Nephron progenitor cell (in vitro differentiated cells): ENCODE results near the gene GRN.
"Not testable (repeated sequence)": the region's sequence is repeated elsewhere in the genome, so short reads cannot be mapped to it uniquely, and the experiment has no call there.

ENCODE experiments used
- DNase-seq: peaks from one replicate; pipeline ENCODE4 v3.0.0; 2021
- H3K27ac Mint-ChIP-seq: 2 replicates; pipeline ENCODE4 v1.8.0; 2021; ENCODE audit warnings: mild to moderate bottlenecking, moderate library complexity, mixed read lengths
- H3K27me3 Mint-ChIP-seq: 2 replicates; pipeline ENCODE4 v1.8.0; 2021; ENCODE audit warnings: mild to moderate bottlenecking, low read depth, mixed read lengths; ENCODE audit not compliant: poor library complexity
- H3K36me3 Mint-ChIP-seq: 2 replicates; pipeline ENCODE4 v1.8.0; 2021; ENCODE audit warnings: low read depth, mixed read lengths
- H3K4me1 Mint-ChIP-seq: 2 replicates; pipeline ENCODE4 v1.8.0; 2021; ENCODE audit warnings: mixed read lengths
- H3K4me3 Mint-ChIP-seq: 2 replicates; pipeline ENCODE4 v1.8.0; 2021; ENCODE audit warnings: mild to moderate bottlenecking, moderate library complexity, mixed read lengths
- H3K9me3 Mint-ChIP-seq: 2 replicates; pipeline ENCODE4 v1.8.0; 2021; ENCODE audit warnings: mild to moderate bottlenecking, moderate library complexity, mixed read lengths
- TF ChIP-seq, protein P1 (sequence below): fragments of 200-600 bp; sonication (generic); IDR thresholded peaks from 2 replicates; pipeline ENCODE4 v1.5.0; 2021; ENCODE audit warnings: antibody characterized with exemption

Gene GRN

GRCh38 chr17:44323359-44324091 lies 21.6 kb upstream of the GRN start:
- peaks cover 6% of the 10 kb centered on the region for H3K36me3 Mint-ChIP-seq
- TF ChIP-seq, protein P1, sequence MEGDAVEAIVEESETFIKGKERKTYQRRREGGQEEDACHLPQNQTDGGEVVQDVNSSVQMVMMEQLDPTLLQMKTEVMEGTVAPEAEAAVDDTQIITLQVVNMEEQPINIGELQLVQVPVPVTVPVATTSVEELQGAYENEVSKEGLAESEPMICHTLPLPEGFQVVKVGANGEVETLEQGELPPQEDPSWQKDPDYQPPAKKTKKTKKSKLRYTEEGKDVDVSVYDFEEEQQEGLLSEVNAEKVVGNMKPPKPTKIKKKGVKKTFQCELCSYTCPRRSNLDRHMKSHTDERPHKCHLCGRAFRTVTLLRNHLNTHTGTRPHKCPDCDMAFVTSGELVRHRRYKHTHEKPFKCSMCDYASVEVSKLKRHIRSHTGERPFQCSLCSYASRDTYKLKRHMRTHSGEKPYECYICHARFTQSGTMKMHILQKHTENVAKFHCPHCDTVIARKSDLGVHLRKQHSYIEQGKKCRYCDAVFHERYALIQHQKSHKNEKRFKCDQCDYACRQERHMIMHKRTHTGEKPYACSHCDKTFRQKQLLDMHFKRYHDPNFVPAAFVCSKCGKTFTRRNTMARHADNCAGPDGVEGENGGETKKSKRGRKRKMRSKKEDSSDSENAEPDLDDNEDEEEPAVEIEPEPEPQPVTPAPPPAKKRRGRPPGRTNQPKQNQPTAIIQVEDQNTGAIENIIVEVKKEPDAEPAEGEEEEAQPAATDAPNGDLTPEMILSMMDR = no peak
- H3K27me3 Mint-ChIP-seq = peaks cover 30% of the 10 kb centered on the region
- peaks cover 12% of the 10 kb centered on the region for H3K4me1 Mint-ChIP-seq
- H3K4me3 Mint-ChIP-seq = peak overlapping the region; percentile 83
- no peak overlapping the region for H3K27ac Mint-ChIP-seq
- DNase-seq = no peak
- H3K9me3 Mint-ChIP-seq = no peaks in the 10 kb centered on the region

DNA sequence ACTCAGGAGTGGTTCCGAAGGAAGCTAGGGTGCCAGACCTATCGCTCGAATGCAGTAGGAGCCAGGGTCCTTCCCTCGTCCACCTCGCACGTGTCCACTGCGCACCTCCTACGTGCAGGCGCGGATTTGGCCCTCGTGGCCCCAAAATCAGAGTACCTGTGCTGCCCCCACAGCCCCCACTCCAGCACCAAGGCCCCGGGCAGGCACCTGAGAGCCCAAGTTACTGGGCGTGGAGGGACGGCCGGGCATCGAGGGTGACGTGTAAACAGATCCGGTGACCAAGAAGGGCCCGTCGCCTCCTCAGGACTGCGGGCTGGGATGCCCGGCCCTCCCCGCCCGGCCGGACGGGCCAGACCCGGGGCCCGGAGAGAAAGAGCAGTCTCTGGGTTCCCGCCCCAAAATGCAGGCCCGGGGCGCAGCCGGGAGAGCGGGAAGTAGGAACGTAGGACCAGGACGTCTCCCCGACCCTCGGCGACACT lies 21.0 kb upstream of the GRN start:
- Mint-ChIP-seq H3K4me3 (peak overlapping the region; percentile 83), H3K9me3 (no peaks in the 10 kb centered on the region), H3K36me3 (peaks cover 6% of the 10 kb centered on the region), H3K27me3 (peaks cover 27% of the 10 kb centered on the region), H3K4me1 (peaks cover 13% of the 10 kb centered on the region), H3K27ac (no peak overlapping the region)
- no peak for DNase-seq
- TF ChIP-seq, protein P1 = no peak

DNA sequence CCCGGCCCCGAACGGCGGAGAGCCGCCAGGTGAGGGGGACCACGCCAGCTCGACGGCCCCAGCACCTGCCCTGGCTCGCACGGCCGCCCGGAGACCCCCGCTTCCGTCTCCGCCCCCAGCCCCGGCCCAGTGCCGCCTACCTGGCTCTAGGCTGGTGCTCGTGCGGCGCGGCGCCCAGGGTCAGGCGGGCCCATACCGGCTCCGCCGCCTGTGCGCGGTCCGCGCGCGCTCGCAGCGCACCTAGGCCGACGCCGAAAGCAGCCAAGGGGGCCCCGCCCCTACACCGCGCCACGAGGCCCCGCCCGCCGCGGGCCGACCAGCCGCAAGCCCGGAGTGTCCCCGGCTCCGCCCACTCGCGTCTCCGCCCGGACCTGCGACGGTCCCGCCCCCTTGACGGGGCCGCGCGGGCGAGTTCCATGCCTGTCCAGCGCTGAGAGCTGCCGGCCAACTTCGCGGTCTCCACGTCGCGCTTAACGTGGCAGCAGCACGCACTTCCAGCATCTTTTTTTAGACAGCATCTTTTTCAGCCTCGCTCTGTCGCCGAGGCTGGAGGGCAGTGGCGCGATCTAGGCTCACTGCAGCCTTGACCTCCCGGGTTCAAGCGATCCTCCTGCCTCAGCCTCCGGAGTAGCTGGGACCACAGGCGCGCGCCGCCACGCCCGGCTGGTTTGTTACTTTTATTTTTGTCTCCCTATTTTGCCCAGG lies 20.4 kb upstream of the GRN start, which contains the start of gene SLC25A39:
SLC25A39 (minus strand) TSS at position 253 of the 705 bp plus-strand sequence. CDS start 1,261 bp downstream, outside the sequence.
- TF ChIP-seq, protein P1 = no peak
- H3K36me3 Mint-ChIP-seq = peaks cover under 1% of the 10 kb centered on the region

GRCh38 chr17:44326861-44327444 lies 18.1 kb upstream of the GRN start:
- no peak overlapping the region for H3K27ac Mint-ChIP-seq

More for the DNA sequence above, 20.4 kb upstream of the GRN start, which contains the start of gene SLC25A39:
- peak; percentile 97 for DNase-seq
- Mint-ChIP-seq H3K4me3 (peak within 1 kb of the TSS; percentile 83), H3K27ac (no peak within 1 kb of the TSS), H3K4me1 (peaks cover 13% of the 10 kb centered on the region), H3K27me3 (peaks cover 26% of the 10 kb centered on the region), H3K9me3 (no peaks in the 10 kb centered on the region)

GRCh38 chr17:44327715-44328449 lies 17.2 kb upstream of the GRN start:
- no peak for DNase-seq
- Mint-ChIP-seq H3K9me3 (no peaks in the 10 kb centered on the region), H3K4me1 (peaks cover 13% of the 10 kb centered on the region), H3K27ac (no peak overlapping the region), H3K36me3 (no peaks in the 10 kb centered on the region), H3K27me3 (peaks cover 26% of the 10 kb centered on the region), H3K4me3 (no peak overlapping the region)
- TF ChIP-seq, protein P1 = no peak

More at GRCh38 chr17:44326861-44327444, 18.1 kb upstream of the GRN start:
- H3K36me3 Mint-ChIP-seq = no peaks in the 10 kb centered on the region
- TF ChIP-seq, protein P1 = no peak
- H3K9me3 Mint-ChIP-seq = no peaks in the 10 kb centered on the region
- H3K27me3 Mint-ChIP-seq = peaks cover 26% of the 10 kb centered on the region
- DNase-seq = peak; percentile 89
- H3K4me1 Mint-ChIP-seq = peaks cover 13% of the 10 kb centered on the region
- H3K4me3 Mint-ChIP-seq = no peak overlapping the region

GRCh38 chr17:44329516-44329915 lies 15.6 kb upstream of the GRN start:
- H3K4me3 Mint-ChIP-seq, H3K27ac Mint-ChIP-seq: not testable (repeated sequence)
- peaks cover 25% of the 10 kb centered on the region for H3K27me3 Mint-ChIP-seq

DNA sequence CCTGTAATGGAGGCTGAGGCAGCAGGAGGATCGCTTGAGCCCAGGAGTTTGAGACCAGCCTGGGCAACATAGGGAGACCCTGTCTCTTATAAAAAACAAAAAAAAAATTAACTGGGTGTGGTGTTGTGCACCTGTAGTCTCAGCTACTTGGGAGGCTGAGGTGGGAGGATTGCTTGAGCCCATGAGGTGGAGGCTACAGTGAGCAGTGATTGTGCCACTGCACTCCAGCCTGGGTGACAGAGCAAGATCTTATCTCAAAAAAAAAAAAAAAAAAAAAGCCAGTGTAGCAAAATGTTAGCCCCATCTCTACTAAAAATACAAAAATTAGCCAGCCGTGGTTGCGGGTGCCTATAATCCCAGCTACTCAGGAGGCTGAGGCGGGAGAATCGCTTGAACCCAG lies 14.8 kb upstream of the GRN start:
- not testable (repeated sequence) for H3K4me3 Mint-ChIP-seq, DNase-seq, H3K36me3 Mint-ChIP-seq, H3K9me3 Mint-ChIP-seq, H3K4me1 Mint-ChIP-seq, H3K27ac Mint-ChIP-seq
- H3K27me3 Mint-ChIP-seq = peaks cover 25% of the 10 kb centered on the region

More at GRCh38 chr17:44329516-44329915, 15.6 kb upstream of the GRN start:
- H3K9me3 Mint-ChIP-seq, H3K36me3 Mint-ChIP-seq, DNase-seq, H3K4me1 Mint-ChIP-seq: not testable (repeated sequence)
